H1 (cell line): ENCODE results near the gene SNTG2. TPM values are rescaled to one million over a fixed set of nuclear protein-coding genes. Genes with fewer than 3 reads are reported as not detected.

Experiments used
- BCL11A ChIP-seq, 2 experiments: IDR thresholded peaks; one replicate each; pipeline ENCODE4 v1.6.1; 2011; ENCODE audit warnings: low read depth in 2 of 2, low read length in 2 of 2, mild to moderate bottlenecking in 2 of 2
- EZH2 ChIP-seq: fragments of 200-600 bp; sonication (generic); IDR thresholded peaks from 2 replicates; pipeline ENCODE4 v1.7.1; 2012; ENCODE audit warnings: low read depth, mild to moderate bottlenecking, moderate library complexity, low read length, inconsistent platforms; ENCODE audit not compliant: severe bottlenecking
- polyA plus RNA-seq, 7 experiments: library from polyadenylated mRNA; depleted of rRNA in 3 of 7; stranded (reverse) in 5 of 7; unstranded in 2 of 7; fragments of >200 nt in 5 of 7; fragments of 200-250 nt in 2 of 7; gene quantifications; 1 replicate in 5 of 7; 2 replicates in 1 of 7; 4 replicates in 1 of 7; pipeline versions ENCODE4 v1.2.1 to v1.2.3, GENCODE V29; 2011 to 2013; ENCODE audit warnings: missing spikeins in 2 of 7, mixed read lengths in 2 of 7
- total RNA-seq: library from RNA; stranded (reverse); fragmentation: NEBNext Ultra II Directional; extraction: Animal tissue kit (Norgen Biotek cat#: 25700); gene quantifications from 2 replicates; pipeline ENCODE4 v1.2.1, GENCODE V29; 2021

SNTG2 gene
- total and polyA plus RNA-seq, 2 of the 8 experiments (the other 6 are each of a cell fraction or from before 2014, with no cell fraction given) = 6.6 to 18.1 TPM

GRCh38 chr2:1205853-1206252, 255.2 kb downstream of the SNTG2 start (continued):
- TF ChIP-seq BCL11A (IDR thresholded peaks at IDR 0.05; ENCODE audit: low read depth in 2 of 2, low read length in 2 of 2) (no peak), EZH2 (no peak)
